ENCODE data around the gene APBA2.

APBA2 gene

GRCh38 chr15:29064290-29064689 lies 178.5 kb downstream of the APBA2 start:
- H3K9ac ChIP-seq (ENCODE audit: low read depth, low read length): no peak overlapping the region
- no peaks in the 10 kb centered on the region for H3K4me1 ChIP-seq (ENCODE audit: insufficient read depth, low read length)
- no peak for ATAC-seq (ENCODE audit: insufficient read depth, low read depth)
- no peak overlapping the region for H2AFZ ChIP-seq (ENCODE audit: low read depth, low read length)
- H3K27ac ChIP-seq (ENCODE audit: low read length): no peak overlapping the region
- H3K36me3 ChIP-seq (ENCODE audit: insufficient read depth, low read length): no peaks in the 10 kb centered on the region
- H3K4me3 ChIP-seq (ENCODE audit: low read depth in 1 of 2, low read length in 2 of 2): no peak overlapping the region
- no peaks in the 10 kb centered on the region for H3K27me3 ChIP-seq (ENCODE audit: insufficient read depth, low read length, poor library complexity)
- no peaks in the 10 kb centered on the region for H3K9me3 ChIP-seq (ENCODE audit: insufficient read depth, low read length, severe bottlenecking)
- no peak overlapping the region for H3K4me2 ChIP-seq (ENCODE audit: insufficient read depth, low read length)
- H4K20me1 ChIP-seq (ENCODE audit: insufficient read depth, low read length): no peaks in the 10 kb centered on the region
- no peak for TF ChIP-seq EZH2 (IDR thresholded peaks at IDR 0.05; ENCODE audit: borderline replicate concordance, low read depth, low read length, severe bottlenecking)
- TF ChIP-seq CTCF (IDR thresholded peaks at IDR 0.05; ENCODE audit: borderline replicate concordance, extremely low read depth, low read length, poor library complexity, severe bottlenecking): no peak
- no peaks in the 10 kb centered on the region for H3K79me2 ChIP-seq (ENCODE audit: insufficient read depth, low read length)
- DNase-seq: no peak

GRCh38 chr15:29064731-29065130 lies 179.0 kb downstream of the APBA2 start:
- no peak for TF ChIP-seq EZH2 (IDR thresholded peaks at IDR 0.05; ENCODE audit: borderline replicate concordance, low read depth, low read length, severe bottlenecking)
- no peak for TF ChIP-seq CTCF (IDR thresholded peaks at IDR 0.05; ENCODE audit: borderline replicate concordance, extremely low read depth, low read length, poor library complexity, severe bottlenecking)
- ATAC-seq (ENCODE audit: insufficient read depth, low read depth) (no peak), DNase-seq (no peak)
- no peaks in the 10 kb centered on the region for H3K36me3 ChIP-seq (ENCODE audit: insufficient read depth, low read length)
- H3K4me1 ChIP-seq (ENCODE audit: insufficient read depth, low read length): no peaks in the 10 kb centered on the region
- H3K27me3 ChIP-seq (ENCODE audit: insufficient read depth, low read length, poor library complexity): no peaks in the 10 kb centered on the region
- no peak overlapping the region for H3K4me2 ChIP-seq (ENCODE audit: insufficient read depth, low read length)
- no peaks in the 10 kb centered on the region for H3K9me3 ChIP-seq (ENCODE audit: insufficient read depth, low read length, severe bottlenecking)
- no peak overlapping the region for H2AFZ ChIP-seq (ENCODE audit: low read depth, low read length)
- H4K20me1 ChIP-seq (ENCODE audit: insufficient read depth, low read length): no peaks in the 10 kb centered on the region
- no peaks in the 10 kb centered on the region for H3K79me2 ChIP-seq (ENCODE audit: insufficient read depth, low read length)
- H3K27ac ChIP-seq (ENCODE audit: low read length): no peak overlapping the region
- H3K9ac ChIP-seq (ENCODE audit: low read depth, low read length): no peak overlapping the region
- no peak overlapping the region for H3K4me3 ChIP-seq (ENCODE audit: low read depth in 1 of 2, low read length in 2 of 2)

- no peak overlapping the region for H3K27ac ChIP-seq (ENCODE audit: low read length)
- no peaks in the 10 kb centered on the region for H4K20me1 ChIP-seq (ENCODE audit: insufficient read depth, low read length)
- H3K4me1 ChIP-seq (ENCODE audit: insufficient read depth, low read length): no peaks in the 10 kb centered on the region
- no peaks in the 10 kb centered on the region for H3K27me3 ChIP-seq (ENCODE audit: insufficient read depth, low read length, poor library complexity)
- H3K4me3 ChIP-seq (ENCODE audit: low read depth in 1 of 2, low read length in 2 of 2): no peak overlapping the region
- no peaks in the 10 kb centered on the region for H3K36me3 ChIP-seq (ENCODE audit: insufficient read depth, low read length)
- ATAC-seq (ENCODE audit: insufficient read depth, low read depth) (no peak), DNase-seq (no peak)
- no peak overlapping the region for H3K9ac ChIP-seq (ENCODE audit: low read depth, low read length)
- H3K4me2 ChIP-seq (ENCODE audit: insufficient read depth, low read length): no peak overlapping the region
- H3K9me3 ChIP-seq (ENCODE audit: insufficient read depth, low read length, severe bottlenecking): no peaks in the 10 kb centered on the region
- TF ChIP-seq EZH2 (IDR thresholded peaks at IDR 0.05; ENCODE audit: borderline replicate concordance, low read depth, low read length, severe bottlenecking): no peak
- H3K79me2 ChIP-seq (ENCODE audit: insufficient read depth, low read length): no peaks in the 10 kb centered on the region
- H2AFZ ChIP-seq (ENCODE audit: low read depth, low read length): no peak overlapping the region
These were observed 179.8 kb downstream of the APBA2 start for GRCh38 chr15:29065571-29065970.

GRCh38 chr15:29066310-29066709 lies 180.5 kb downstream of the APBA2 start:
- Histone ChIP-seq H3K9me3 (ENCODE audit: insufficient read depth, low read length, severe bottlenecking) (no peaks in the 10 kb centered on the region), H4K20me1 (ENCODE audit: insufficient read depth, low read length) (no peaks in the 10 kb centered on the region), H3K9ac (ENCODE audit: low read depth, low read length) (no peak overlapping the region), H3K4me1 (ENCODE audit: insufficient read depth, low read length) (no peaks in the 10 kb centered on the region), H2AFZ (ENCODE audit: low read depth, low read length) (no peak overlapping the region), H3K36me3 (ENCODE audit: insufficient read depth, low read length) (no peaks in the 10 kb centered on the region), H3K79me2 (ENCODE audit: insufficient read depth, low read length) (no peaks in the 10 kb centered on the region), H3K4me3 (ENCODE audit: low read depth in 1 of 2, low read length in 2 of 2) (no peak overlapping the region), H3K27ac (ENCODE audit: low read length) (no peak overlapping the region), H3K4me2 (ENCODE audit: insufficient read depth, low read length) (no peak overlapping the region), H3K27me3 (ENCODE audit: insufficient read depth, low read length, poor library complexity) (no peaks in the 10 kb centered on the region)
- DNase-seq: no peak
- no peak for ATAC-seq (ENCODE audit: insufficient read depth, low read depth)
- TF ChIP-seq CTCF (IDR thresholded peaks at IDR 0.05; ENCODE audit: borderline replicate concordance, extremely low read depth, low read length, poor library complexity, severe bottlenecking) (no peak), EZH2 (IDR thresholded peaks at IDR 0.05; ENCODE audit: borderline replicate concordance, low read depth, low read length, severe bottlenecking) (no peak)

Data from DND-41 (cell line).